ENCODE measurements around the gene COL5A1. TPM values are rescaled to one million over a fixed set of nuclear protein-coding genes. Genes with fewer than 3 reads are reported as not detected.

The COL5A1 gene
- total RNA-seq, 6 experiments from 2014 or later: 196 to 308 (median 225) TPM

DNA sequence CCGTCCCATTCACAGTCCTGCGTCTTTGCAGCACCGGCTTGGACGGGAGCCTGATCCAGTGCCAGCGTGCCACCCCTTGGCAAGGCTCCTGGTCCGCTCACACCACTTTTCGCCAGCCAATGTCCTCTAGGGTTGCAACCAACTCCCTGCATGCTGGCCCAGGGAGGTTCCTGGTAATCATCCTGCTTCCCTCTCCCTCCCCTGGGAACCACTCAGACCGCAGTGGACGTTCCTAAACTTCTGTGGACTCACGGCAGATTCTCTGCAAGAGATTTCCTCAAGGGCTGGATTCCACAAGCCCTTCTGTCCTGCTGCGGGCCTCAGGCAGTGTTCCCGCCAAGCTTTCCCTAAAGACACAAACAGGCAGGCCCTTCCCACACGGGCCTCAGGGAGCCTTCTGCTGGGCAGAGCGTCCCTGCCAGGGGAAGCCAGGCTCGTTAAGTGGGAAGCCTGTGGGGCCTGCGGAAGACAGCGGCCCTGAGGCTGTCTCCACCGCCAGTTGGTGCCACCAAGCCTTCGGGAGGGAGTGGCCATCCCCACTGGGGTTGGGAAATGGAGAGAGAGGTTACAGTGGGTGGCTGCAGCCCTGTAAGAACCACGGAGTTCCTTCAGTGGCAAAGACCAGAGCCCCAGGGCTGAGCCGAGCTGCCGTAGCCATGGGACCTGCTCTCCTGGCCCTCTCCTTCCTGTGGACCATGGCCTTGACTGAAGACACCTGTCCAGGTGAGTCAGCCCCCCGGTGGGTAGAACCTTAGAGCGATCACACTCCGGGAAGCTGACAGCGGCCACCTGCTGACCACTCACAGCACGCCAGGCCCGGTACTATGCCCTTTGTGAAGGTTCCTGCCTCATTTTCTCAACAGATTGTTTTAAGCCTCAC lies 222.6 kb downstream of the COL5A1 start:
- Mint-ChIP-seq H3K9me3 (peaks cover 9% of the 10 kb centered on the region), H3K4me1 (ENCODE audit: low read depth) (no peaks in the 10 kb centered on the region), H3K27me3 (ENCODE audit: insufficient read depth) (peaks cover 23% of the 10 kb centered on the region), H3K27ac (no peak overlapping the region), H3K4me3 (no peak overlapping the region), H3K36me3 (ENCODE audit: low read depth) (no peaks in the 10 kb centered on the region)
- DNase-seq: no peak
- no peak for TF ChIP-seq CTCF (IDR thresholded peaks at IDR 0.05)

GRCh38 chr9:134864821-134865190 lies 223.2 kb downstream of the COL5A1 start:
- no peak for TF ChIP-seq CTCF (IDR thresholded peaks at IDR 0.05)
- Mint-ChIP-seq H3K27me3 (ENCODE audit: insufficient read depth) (peaks cover 23% of the 10 kb centered on the region), H3K36me3 (ENCODE audit: low read depth) (no peaks in the 10 kb centered on the region), H3K4me1 (ENCODE audit: low read depth) (no peaks in the 10 kb centered on the region), H3K4me3 (no peak overlapping the region), H3K9me3 (peaks cover 8% of the 10 kb centered on the region), H3K27ac (no peak overlapping the region)
- no peak for DNase-seq

GRCh38 chr9:134867917-134868750 lies 226.5 kb downstream of the COL5A1 start:
- H3K36me3 Mint-ChIP-seq (ENCODE audit: low read depth): peaks cover 4% of the 10 kb centered on the region; the same call in 1 of the 2 replicates
- no peaks in the 10 kb centered on the region for H3K9me3 Mint-ChIP-seq

DNA sequence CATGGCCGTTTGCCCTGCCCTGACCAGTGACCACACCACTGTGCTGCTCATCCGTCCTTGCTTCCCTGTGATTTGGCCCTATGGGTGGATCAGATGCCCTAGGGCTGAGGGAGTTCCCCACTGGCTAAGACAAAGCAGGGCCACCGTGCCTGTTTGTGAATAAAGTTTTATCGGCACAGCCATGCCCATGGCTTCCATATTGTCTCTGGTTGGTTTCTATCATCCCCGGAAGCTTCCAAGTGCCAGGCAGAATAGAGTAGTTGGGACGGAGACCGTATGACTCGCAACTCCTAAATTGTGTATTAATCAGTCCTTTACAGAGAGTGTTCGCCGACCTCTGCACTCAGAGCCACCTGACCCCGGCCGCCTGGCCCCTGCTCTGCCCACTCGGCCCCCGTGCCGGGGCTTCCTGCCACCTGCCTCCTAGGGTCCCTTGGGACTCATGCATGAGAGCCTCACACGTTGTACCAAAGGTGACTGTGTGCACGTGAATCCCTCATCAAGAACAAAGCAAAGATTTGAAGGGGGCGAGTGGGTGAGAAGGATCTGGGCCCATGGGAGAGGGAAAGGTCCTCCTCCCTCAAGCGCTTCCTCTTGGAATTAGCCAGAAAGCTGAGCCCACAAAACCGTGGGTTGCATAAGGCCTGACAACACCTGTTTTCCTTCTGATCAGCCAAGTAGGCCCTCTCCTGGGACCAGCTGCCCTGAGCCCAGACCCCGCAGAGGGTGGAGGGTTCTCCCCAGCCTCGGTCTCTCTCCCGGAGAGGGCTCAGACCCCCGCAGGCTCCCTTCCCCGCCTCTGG lies 227.3 kb downstream of the COL5A1 start:
- Mint-ChIP-seq H3K4me1 (ENCODE audit: low read depth) (peaks cover 16% of the 10 kb centered on the region), H3K36me3 (ENCODE audit: low read depth) (peaks cover 4% of the 10 kb centered on the region; the same call in 1 of the 2 replicates), H3K4me3 (no peak overlapping the region), H3K9me3 (no peaks in the 10 kb centered on the region), H3K27ac (no peak overlapping the region), H3K27me3 (ENCODE audit: insufficient read depth) (peaks cover 39% of the 10 kb centered on the region)
- DNase-seq: no peak
- no peak for TF ChIP-seq CTCF (IDR thresholded peaks at IDR 0.05)

More at GRCh38 chr9:134867917-134868750, 226.5 kb downstream of the COL5A1 start:
- Mint-ChIP-seq H3K4me3 (no peak overlapping the region), H3K27me3 (ENCODE audit: insufficient read depth) (peaks cover 35% of the 10 kb centered on the region), H3K4me1 (ENCODE audit: low read depth) (peaks cover 16% of the 10 kb centered on the region), H3K27ac (no peak overlapping the region)
- no peak for DNase-seq
- no peak for TF ChIP-seq CTCF (IDR thresholded peaks at IDR 0.05)
